Astrocyte (in vitro differentiated cells and primary cell): ENCODE measurements around the gene ZFYVE21.

Source experiments
- EZH2 ChIP-seq: IDR thresholded peaks from 2 replicates; pipeline ENCODE4 v1.6.1; 2012; ENCODE audit warnings: mild to moderate bottlenecking, low read length, inconsistent platforms; ENCODE audit not compliant: insufficient read depth
- TF ChIP-seq, protein P1 (sequence below): IDR thresholded peaks from 2 replicates; pipeline ENCODE4 v1.5.1; 2011; ENCODE audit warnings: low read depth, mild to moderate bottlenecking, inconsistent platforms, low read length, moderate library complexity; ENCODE audit not compliant: insufficient read depth

DNA sequence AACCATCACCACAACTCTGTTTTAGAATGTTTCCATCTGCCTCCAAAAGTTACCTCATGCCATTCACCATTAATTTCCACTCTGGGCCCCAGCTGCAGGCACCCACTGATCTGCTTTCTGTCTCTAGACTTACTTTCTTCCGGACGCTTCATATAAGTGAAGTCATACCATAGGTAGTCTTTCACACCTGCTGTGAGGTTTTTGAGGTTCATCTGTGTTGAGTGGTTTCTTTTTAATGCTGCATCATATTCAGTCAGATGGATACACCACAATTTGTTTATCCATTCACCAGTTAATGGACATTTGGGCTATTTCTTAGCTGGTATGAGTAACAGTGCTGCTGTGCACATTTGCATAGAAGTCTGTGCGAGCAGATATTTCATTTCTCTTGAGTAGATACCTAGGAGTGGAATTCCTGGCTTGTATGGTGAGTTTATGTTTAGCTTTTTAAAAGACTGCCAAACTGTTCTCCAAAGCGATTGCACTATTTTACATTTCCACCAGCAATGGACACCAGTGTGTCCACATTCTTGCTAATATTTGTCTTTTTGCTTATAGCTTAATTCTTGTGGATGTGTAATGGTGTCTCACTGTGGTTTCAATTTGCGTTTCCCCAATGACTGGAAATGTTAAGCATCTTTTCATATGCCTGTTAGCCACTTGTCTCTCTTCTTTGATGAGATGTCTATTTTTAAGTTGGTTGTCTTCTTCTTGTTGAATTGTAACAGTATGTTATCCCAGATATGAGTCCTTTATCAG, 48.3 kb downstream of the ZFYVE21 start:
- TF ChIP-seq, protein P1, sequence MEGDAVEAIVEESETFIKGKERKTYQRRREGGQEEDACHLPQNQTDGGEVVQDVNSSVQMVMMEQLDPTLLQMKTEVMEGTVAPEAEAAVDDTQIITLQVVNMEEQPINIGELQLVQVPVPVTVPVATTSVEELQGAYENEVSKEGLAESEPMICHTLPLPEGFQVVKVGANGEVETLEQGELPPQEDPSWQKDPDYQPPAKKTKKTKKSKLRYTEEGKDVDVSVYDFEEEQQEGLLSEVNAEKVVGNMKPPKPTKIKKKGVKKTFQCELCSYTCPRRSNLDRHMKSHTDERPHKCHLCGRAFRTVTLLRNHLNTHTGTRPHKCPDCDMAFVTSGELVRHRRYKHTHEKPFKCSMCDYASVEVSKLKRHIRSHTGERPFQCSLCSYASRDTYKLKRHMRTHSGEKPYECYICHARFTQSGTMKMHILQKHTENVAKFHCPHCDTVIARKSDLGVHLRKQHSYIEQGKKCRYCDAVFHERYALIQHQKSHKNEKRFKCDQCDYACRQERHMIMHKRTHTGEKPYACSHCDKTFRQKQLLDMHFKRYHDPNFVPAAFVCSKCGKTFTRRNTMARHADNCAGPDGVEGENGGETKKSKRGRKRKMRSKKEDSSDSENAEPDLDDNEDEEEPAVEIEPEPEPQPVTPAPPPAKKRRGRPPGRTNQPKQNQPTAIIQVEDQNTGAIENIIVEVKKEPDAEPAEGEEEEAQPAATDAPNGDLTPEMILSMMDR = no peak
- TF ChIP-seq EZH2 = no peak
